Uterus (tissue), 4 donors: Measurements from ENCODE around the gene IFI16. TPM values are rescaled to one million over a fixed set of nuclear protein-coding genes. Genes with fewer than 3 reads are reported as not detected.

Experiments used
- DNase-seq, 2 donors: peaks; one replicate each; pipeline ENCODE4 v3.0.0-alpha.2; 2019 to 2020
- H3K27ac ChIP-seq, 2 donors: fragments of 200-600 bp; sonication (generic); 1 replicate in 1 of 2; 2 replicates in 1 of 2; pipeline ENCODE4 v1.5.1; 2016 to 2018
- H3K27me3 ChIP-seq, 2 donors: fragments of 200-600 bp; sonication (generic); one replicate each; pipeline ENCODE4 v1.5.1; 2018 to 2019; ENCODE audit warnings: control low read depth in 1 of 2
- H3K36me3 ChIP-seq, 2 donors: fragments of 200-600 bp; sonication (generic); one replicate each; pipeline ENCODE4 v1.5.1; 2019; ENCODE audit warnings: control low read depth in 1 of 2
- H3K4me1 ChIP-seq, 2 donors: fragments of 200-600 bp; sonication (generic); one replicate each; pipeline ENCODE4 v1.5.1; 2018 to 2019; ENCODE audit warnings: control low read depth in 1 of 2
- H3K4me3 ChIP-seq, 2 donors: fragments of 200-600 bp; sonication (generic); 1 replicate in 1 of 2; 2 replicates in 1 of 2; pipeline ENCODE4 v1.5.1; 2018 to 2019; ENCODE audit warnings: mild to moderate bottlenecking in 1 of 2
- H3K9me3 ChIP-seq, 2 donors: fragments of 200-600 bp; sonication (generic); one replicate each; pipeline ENCODE4 v1.5.1; 2019; ENCODE audit warnings: control low read depth in 1 of 2
- CTCF ChIP-seq, 4 experiments: fragments of 200-600 bp in 2 of 4; fragments of 450-650 bp in 2 of 4; sonication (generic) in 2 of 4; IDR thresholded peaks; one replicate each; pipeline ENCODE4 v1.5.1; 2016 to 2019; ENCODE audit warnings: antibody characterized with exemption in 4 of 4, mild to moderate bottlenecking in 2 of 4, moderate library complexity in 1 of 4
- POLR2A ChIP-seq, 2 donors: fragments of 450-650 bp; IDR thresholded peaks; one replicate each; pipeline ENCODE4 v1.6.1; 2016; ENCODE audit warnings: antibody characterized with exemption in 2 of 2, mild to moderate bottlenecking in 1 of 2, moderate library complexity in 1 of 2
- intact Hi-C: fragments of 100-400 bp; cut with DNase I; formaldehyde crosslinking; loops from one replicate; pipeline ENCODE4 v1.15.1; 2023; ENCODE audit warnings: low total_unique reads
- total RNA-seq, 4 donors: library from RNA; depleted of rRNA in 3 of 4; stranded (reverse); fragments of >200 nt in 3 of 4; gene quantifications; one replicate each; pipeline versions ENCODE4 v1.1.0 to v1.2.4, GENCODE V29; 2014 to 2023
- donor health status: DM: yes; HTN: yes; CAD: no.

Gene IFI16
- total RNA-seq, 4 donors from 2014 or later: 41.9 to 114 (median 59.8) TPM

GRCh38 chr1:159067699-159068621 lies 58.3 kb downstream of the IFI16 start:
- no peak overlapping the region for H3K27ac ChIP-seq
- DNase-seq: no peak
- intact Hi-C loops: no loop called here
- H3K9me3 ChIP-seq: no peaks in the 10 kb centered on the region
- no peaks in the 10 kb centered on the region for H3K27me3 ChIP-seq
- H3K4me1 ChIP-seq: peaks cover 0 to 4% of the 10 kb centered on the region in 2 donors
- H3K4me3 ChIP-seq: no peak overlapping the region
- H3K36me3 ChIP-seq: no peaks in the 10 kb centered on the region
- no peak for TF ChIP-seq CTCF (IDR thresholded peaks at IDR 0.05)
- no peak for TF ChIP-seq POLR2A (IDR thresholded peaks at IDR 0.05)

- intact Hi-C loops: no loop called here
- no peak for TF ChIP-seq CTCF (IDR thresholded peaks at IDR 0.05)
- no peak for TF ChIP-seq POLR2A (IDR thresholded peaks at IDR 0.05)
Measured at GRCh38 chr1:159068886-159069285, 59.2 kb downstream of the IFI16 start.

GRCh38 chr1:159071970-159072582 lies 62.4 kb downstream of the IFI16 start:
- Histone ChIP-seq H3K9me3 (no peaks in the 10 kb centered on the region), H3K27me3 (no peaks in the 10 kb centered on the region), H3K4me3 (no peak overlapping the region), H3K36me3 (no peaks in the 10 kb centered on the region), H3K27ac (no peak overlapping the region), H3K4me1 (peaks cover 0 to 4% of the 10 kb centered on the region in 2 donors)
- DNase-seq: no peak
- TF ChIP-seq POLR2A (IDR thresholded peaks at IDR 0.05): no peak
- TF ChIP-seq CTCF (IDR thresholded peaks at IDR 0.05): peak; percentile 68 to 85 (median 75)
- intact Hi-C loops: no loop called here

More at GRCh38 chr1:159068886-159069285, 59.2 kb downstream of the IFI16 start:
- Histone ChIP-seq H3K4me3 (no peak overlapping the region), H3K27ac (no peak overlapping the region), H3K36me3 (no peaks in the 10 kb centered on the region), H3K4me1 (peaks cover 0 to 4% of the 10 kb centered on the region in 2 donors), H3K27me3 (no peaks in the 10 kb centered on the region), H3K9me3 (no peaks in the 10 kb centered on the region)
- no peak for DNase-seq

- peaks cover 0 to 2% of the 10 kb centered on the region in 2 donors for H3K4me1 ChIP-seq
- no peaks in the 10 kb centered on the region for H3K27me3 ChIP-seq
- intact Hi-C loops: no loop called here
- H3K36me3 ChIP-seq: no peaks in the 10 kb centered on the region
- no peaks in the 10 kb centered on the region for H3K9me3 ChIP-seq
- TF ChIP-seq CTCF (IDR thresholded peaks at IDR 0.05) (no peak), POLR2A (IDR thresholded peaks at IDR 0.05) (no peak)
- no peak within 1 kb of the TSS for H3K4me3 ChIP-seq
- DNase-seq: no peak
- no peak within 1 kb of the TSS for H3K27ac ChIP-seq
Measured at GRCh38 chr1:159076438-159077119, 66.9 kb downstream of the IFI16 start, which contains the start of gene AIM2. Gene AIM2, minus strand, starts transcription at chr1:159076766. Its CDS starts 3,267 bp downstream, at chr1:159073499.
